Endothelial cell of umbilical vein (primary cell): ENCODE data around the gene NUDT17. TPM values are rescaled to one million over a fixed set of nuclear protein-coding genes. Genes with fewer than 3 reads are reported as not detected.

Experiments used
- BruUV-seq: library from RNA; stranded (reverse); fragments of 400-500 nt; replicated peaks from 2 replicates; lab custom pipeline; 2021; lab: Mats Ljungman, UMichigan
- CTCF ChIA-PET: fragments of 300-600, 350-600 bp; sonication (Branson Sonifier 250); formaldehyde crosslinking; loops from one replicate; lab custom pipeline; 2021; ENCODE audit warnings: antibody characterized with exemption, inconsistent platforms; lab: Charles Lee
- POLR2A ChIA-PET: fragments of 300-600, 350-600 bp; sonication (Branson Sonifier 250); formaldehyde crosslinking; loops from one replicate; lab custom pipeline; 2021; ENCODE audit warnings: antibody characterized with exemption, inconsistent platforms; lab: Charles Lee
- DNase-seq: peaks from one replicate; pipeline ENCODE4 v3.0.0-alpha.2; 2011; ENCODE audit warnings: low read depth, low spot score
- FAIRE-seq: peaks from 2 replicates; lab custom pipeline; 2011; peaks lifted over from hg19 to GRCh38; lab: Jason Lieb, UNC
- H2AFZ ChIP-seq: 2 replicates; pipeline ENCODE4 v1.6.0; 2012; ENCODE audit warnings: low read depth, low read length, control low read depth, inconsistent platforms
- H3K27ac ChIP-seq: 2 replicates; pipeline ENCODE4 v1.5.1; 2011; ENCODE audit warnings: low read depth, mild to moderate bottlenecking, control low read depth, low read length, moderate library complexity; ENCODE audit not compliant: insufficient read depth
- H3K27me3 ChIP-seq, 2 experiments: 2 replicates each; pipeline versions ENCODE4 v1.6.0 to v1.6.1; 2011; ENCODE audit warnings: low read length in 2 of 2, mixed read lengths in 1 of 2; ENCODE audit not compliant: control insufficient read depth in 2 of 2, insufficient read depth in 2 of 2
- H3K36me3 ChIP-seq, 2 experiments: 2 replicates in 1 of 2; 3 replicates in 1 of 2; pipeline ENCODE4 v1.5.1; 2011; ENCODE audit warnings: low read length in 2 of 2, mild to moderate bottlenecking in 1 of 2, moderate library complexity in 1 of 2; ENCODE audit not compliant: control insufficient read depth in 2 of 2, insufficient read depth in 2 of 2; ENCODE audit errors: extremely low read depth in 1 of 2
- H3K4me1 ChIP-seq: 3 replicates; pipeline ENCODE4 v1.5.1; 2011; ENCODE audit warnings: mild to moderate bottlenecking, low read length; ENCODE audit not compliant: control insufficient read depth, insufficient read depth; ENCODE audit errors: extremely low read depth
- H3K4me2 ChIP-seq: 2 replicates; pipeline ENCODE4 v1.6.1; 2011; ENCODE audit warnings: low read length, control low read depth, mixed read lengths; ENCODE audit not compliant: insufficient read depth
- H3K4me3 ChIP-seq, 3 experiments: fragments of 200-600 bp in 1 of 3; sonication (generic), shearing (Covaris generic) in 1 of 3; replicated peaks in 1 of 3; 2 replicates each; pipeline ENCODE4 v1.5.1; 2011 to 2016; ENCODE audit warnings: control low read depth in 3 of 3, low read length in 3 of 3, mild to moderate bottlenecking in 2 of 3, inconsistent platforms in 1 of 3, low read depth in 1 of 3, moderate library complexity in 1 of 3; ENCODE audit not compliant: insufficient read depth in 1 of 3
- H3K79me2 ChIP-seq: 2 replicates; pipeline ENCODE4 v1.6.0; 2012; ENCODE audit warnings: low read length, inconsistent platforms; ENCODE audit not compliant: control insufficient read depth, insufficient read depth
- H3K9ac ChIP-seq: replicated peaks from 2 replicates; pipeline ENCODE3; 2011; ENCODE audit warnings: low read length, control low read depth; ENCODE audit not compliant: insufficient read depth; ENCODE audit errors: extremely low read depth
- H3K9me1 ChIP-seq: replicated peaks from 3 replicates; pipeline ENCODE4 v1.6.0; 2011; ENCODE audit warnings: mild to moderate bottlenecking, low read length; ENCODE audit not compliant: control insufficient read depth, insufficient read depth; ENCODE audit errors: extremely low read depth
- H3K9me3 ChIP-seq: replicated peaks from 2 replicates; pipeline ENCODE4 v1.5.1; 2012; ENCODE audit warnings: low read length, inconsistent platforms; ENCODE audit not compliant: control insufficient read depth, insufficient read depth
- H4K20me1 ChIP-seq: replicated peaks from 2 replicates; pipeline ENCODE3; 2011; ENCODE audit warnings: mild to moderate bottlenecking, low read length; ENCODE audit not compliant: control insufficient read depth, insufficient read depth; ENCODE audit errors: extremely low read depth
- CTCF ChIP-seq, 2 donors: IDR thresholded peaks; 1 replicate in 1 of 2; 2 replicates in 1 of 2; pipeline ENCODE4 v1.5.1; 2011; ENCODE audit warnings: low read length in 2 of 2, mild to moderate bottlenecking in 2 of 2, moderate library complexity in 2 of 2, control low read depth in 1 of 2, inconsistent platforms in 1 of 2, low read depth in 1 of 2; ENCODE audit not compliant: insufficient read depth in 1 of 2; ENCODE audit errors: extremely low read depth in 1 of 2
- EZH2 ChIP-seq: IDR thresholded peaks from 2 replicates; pipeline ENCODE4 v1.6.1; 2012; ENCODE audit warnings: borderline replicate concordance, low read depth, mild to moderate bottlenecking, moderate library complexity, low read length, inconsistent platforms; ENCODE audit not compliant: severe bottlenecking
- FOS ChIP-seq: IDR thresholded peaks from 2 replicates; pipeline ENCODE4 v1.6.1; 2011; ENCODE audit warnings: mild to moderate bottlenecking, low read length, moderate library complexity, borderline replicate concordance; ENCODE audit not compliant: insufficient read depth
- GATA2 ChIP-seq: IDR thresholded peaks from 2 replicates; pipeline ENCODE4 v1.7.0; 2011; ENCODE audit warnings: low read depth, mild to moderate bottlenecking, moderate library complexity, mixed read lengths, low read length; ENCODE audit not compliant: insufficient read length, insufficient read depth
- JUN ChIP-seq: IDR thresholded peaks from 2 replicates; pipeline ENCODE4 v1.6.1; 2011; ENCODE audit warnings: borderline replicate concordance, low read depth; ENCODE audit not compliant: insufficient read length, insufficient read depth
- MYC ChIP-seq: IDR thresholded peaks from one replicate; pipeline ENCODE4 v1.6.1; 2011; ENCODE audit warnings: mild to moderate bottlenecking, low read depth, low read length
- POLR2A ChIP-seq: IDR thresholded peaks from 2 replicates; pipeline ENCODE4 v1.6.1; 2012; ENCODE audit warnings: low read depth, mild to moderate bottlenecking, control low read depth, low read length
- POLR2AphosphoS5 ChIP-seq: IDR thresholded peaks from 2 replicates; pipeline ENCODE4 v1.6.1; 2012; ENCODE audit warnings: low read depth, mild to moderate bottlenecking, control low read depth, low read length, moderate library complexity; ENCODE audit not compliant: insufficient read depth
- dilution Hi-C: fragments of 300-500 bp; cut with MboI; formaldehyde crosslinking; loops from one replicate; pipeline ENCODE4 v1.15.0; 2019; ENCODE audit warnings: low sequenced_read_pairs; ENCODE audit not compliant: extremely low pct_ligation_motif_present
- intact Hi-C: fragments of 100-400 bp; cut with micrococcal nuclease; formaldehyde crosslinking; loops from one replicate; pipeline ENCODE4 v1.10.0; 2022
- polyA plus RNA-seq, 4 experiments: library from polyadenylated mRNA; depleted of rRNA in 3 of 4; stranded (reverse) in 3 of 4; unstranded in 1 of 4; fragments of >200 nt; gene quantifications; 2 replicates each; pipeline versions ENCODE4 v1.2.1 to v1.2.3, GENCODE V29; 2011 to 2012; ENCODE audit warnings: missing spikeins in 1 of 4
- total RNA-seq: library from RNA; stranded (reverse); gene quantifications from 2 replicates; pipeline ENCODE4 v1.2.3, GENCODE V29; 2021
- TF ChIP-seq, protein P1 (sequence below): IDR thresholded peaks from 2 replicates; pipeline ENCODE4 v1.6.1; 2011; ENCODE audit not compliant: insufficient read depth, insufficient read length

Gene NUDT17
- total and polyA plus RNA-seq, 2 donors (not counting 3 experiments of a cell fraction or from before 2014, with no cell fraction given) = 3.6 to 9.0 TPM

DNA sequence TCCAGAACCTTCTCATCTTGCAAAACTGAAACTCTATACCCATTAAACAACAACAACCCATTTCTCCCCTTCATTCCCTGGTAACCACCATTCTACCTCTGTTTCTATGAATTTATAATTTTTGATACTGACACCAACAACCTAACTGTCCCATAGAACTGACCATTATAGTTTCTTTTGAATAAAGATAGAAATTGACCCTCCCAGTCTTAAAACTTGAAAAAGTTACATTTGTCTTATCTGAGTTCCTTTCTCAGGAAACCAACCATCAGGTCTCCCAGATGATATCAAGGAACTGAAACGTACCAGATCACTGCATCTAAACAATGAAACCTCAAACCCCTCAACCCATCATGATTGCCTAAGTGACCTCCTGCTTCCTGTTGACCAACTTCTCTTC is 48.7 kb upstream of the NUDT17 start:
- FAIRE-seq = no peak

More for the DNA sequence above, 48.7 kb upstream of the NUDT17 start:
- H3K9ac ChIP-seq = no peak overlapping the region
- H3K4me3 ChIP-seq = no peak overlapping the region
- no peaks in the 10 kb centered on the region for H3K4me1 ChIP-seq
- H3K27me3 ChIP-seq = no peaks in the 10 kb centered on the region
- no peaks in the 10 kb centered on the region for H3K9me1 ChIP-seq
- TF ChIP-seq GATA2 (no peak), EZH2 (no peak), FOS (no peak), POLR2AphosphoS5 (no peak), POLR2A (no peak), JUN (no peak), CTCF (IDR thresholded peaks at IDR 0.05; ENCODE audit: extremely low read depth in 1 of 2, insufficient read depth in 1 of 2, low read depth in 1 of 2, low read length in 2 of 2) (no peak), MYC (no peak)
- TF ChIP-seq, protein P1, sequence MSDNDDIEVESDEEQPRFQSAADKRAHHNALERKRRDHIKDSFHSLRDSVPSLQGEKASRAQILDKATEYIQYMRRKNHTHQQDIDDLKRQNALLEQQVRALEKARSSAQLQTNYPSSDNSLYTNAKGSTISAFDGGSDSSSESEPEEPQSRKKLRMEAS = no peak
- dilution Hi-C loops = no loop called here
- ChIA-PET POLR2A (no interaction called here), CTCF (interaction anchor here (0.5 kb wide), 1 partner anchor 149 kb away, joined by 3 read pairs; no protein-coding TSS in a partner anchor)
- no peak overlapping the region for H3K4me2 ChIP-seq
- no peak for DNase-seq
- H3K9me3 ChIP-seq = peaks cover 5% of the 10 kb centered on the region
- no peak overlapping the region for H2AFZ ChIP-seq
- peaks cover 0 to 2% of the 10 kb centered on the region in 2 experiments for H3K36me3 ChIP-seq
- H4K20me1 ChIP-seq = peaks cover 3% of the 10 kb centered on the region
- H3K79me2 ChIP-seq = peaks cover 40% of the 10 kb centered on the region
- intact Hi-C loops = no loop called here
- no TSS peak for BruUV-seq
- H3K27ac ChIP-seq = no peak overlapping the region
